Duodenal mucosa (tissue), 2 donors: ENCODE measurements around the gene THAP4.
"Not testable (repeated sequence)": the region's sequence is repeated elsewhere in the genome, so short reads cannot be mapped to it uniquely, and the experiment has no call there.

Experiments used
- H3K27ac ChIP-seq: one replicate; pipeline ENCODE4 v1.7.0; 2013; ENCODE audit warnings: low read depth, low read length
- H3K27me3 ChIP-seq, 2 donors: one replicate each; pipeline ENCODE4 v1.7.0; 2013; ENCODE audit warnings: low read length in 2 of 2, control low read depth in 1 of 2; ENCODE audit not compliant: insufficient read depth in 2 of 2, control insufficient read depth in 1 of 2
- H3K36me3 ChIP-seq, 2 donors: one replicate each; pipeline ENCODE4 v1.7.0; 2013; ENCODE audit warnings: low read length in 2 of 2, control low read depth in 1 of 2; ENCODE audit not compliant: insufficient read depth in 2 of 2, control insufficient read depth in 1 of 2
- H3K4me1 ChIP-seq, 2 donors: one replicate each; pipeline ENCODE4 v1.7.0; 2013; ENCODE audit warnings: low read length in 2 of 2, control low read depth in 1 of 2; ENCODE audit not compliant: insufficient read depth in 2 of 2, control insufficient read depth in 1 of 2
- H3K4me3 ChIP-seq, 2 donors: one replicate each; pipeline ENCODE4 v1.7.0; 2013; ENCODE audit warnings: low read length in 2 of 2, low read depth in 1 of 2
- H3K9ac ChIP-seq, 2 donors: one replicate each; pipeline ENCODE4 v1.7.0; 2013; ENCODE audit warnings: low read length in 2 of 2, low read depth in 1 of 2
- H3K9me3 ChIP-seq, 2 donors: one replicate each; pipeline ENCODE4 v1.7.0; 2013; ENCODE audit warnings: low read length in 2 of 2, control low read depth in 1 of 2; ENCODE audit not compliant: control insufficient read depth in 1 of 2

Gene THAP4

DNA sequence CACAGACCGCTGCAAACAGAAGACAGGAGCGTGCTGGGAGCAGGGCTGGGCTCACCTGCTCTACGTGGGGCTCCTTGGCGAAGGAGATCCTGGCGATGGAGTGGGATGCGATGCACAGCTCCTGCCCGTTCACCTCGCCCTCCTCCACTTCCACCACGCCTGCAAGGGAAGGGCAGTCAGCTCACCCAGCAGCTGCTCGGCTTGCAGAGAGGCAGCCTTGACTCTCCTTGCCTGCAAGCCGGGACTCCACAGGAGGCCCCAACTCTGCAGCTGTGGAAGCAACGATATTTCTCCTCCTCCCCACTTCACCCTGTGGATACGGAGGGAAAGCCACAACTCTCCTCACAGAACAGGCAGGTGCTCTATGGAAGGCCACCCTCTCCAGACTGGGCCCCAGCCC is 35.1 kb downstream of the THAP4 start:
- H3K4me1 ChIP-seq = no peaks in the 10 kb centered on the region
- H3K9ac ChIP-seq = no peak overlapping the region
- no peaks in the 10 kb centered on the region for H3K9me3 ChIP-seq
- H3K27ac ChIP-seq = no peak overlapping the region
- peaks cover 13 to 67% of the 10 kb centered on the region in 2 donors for H3K36me3 ChIP-seq
- no peak overlapping the region for H3K4me3 ChIP-seq
- H3K27me3 ChIP-seq = no peaks in the 10 kb centered on the region

DNA sequence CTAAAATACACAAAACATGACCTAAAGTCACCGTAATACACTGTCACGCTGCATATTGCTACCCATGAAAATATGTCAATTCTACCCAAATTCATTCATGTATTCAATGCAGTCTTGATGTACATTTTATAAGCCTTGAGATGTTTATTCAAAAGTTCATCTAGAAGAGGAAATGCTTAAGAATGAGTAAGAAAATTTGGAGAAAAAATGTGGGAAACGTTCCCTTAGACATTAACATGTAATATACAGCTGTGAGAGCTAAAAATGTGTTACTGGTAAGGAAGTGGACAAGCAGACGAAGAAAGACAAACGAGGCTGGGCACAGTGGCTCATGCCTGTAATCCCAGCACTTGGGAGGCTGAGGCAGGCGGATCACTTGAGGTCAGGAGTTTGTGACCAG is 37.3 kb downstream of the THAP4 start:
- Histone ChIP-seq H3K27me3 (no peaks in the 10 kb centered on the region), H3K4me3 (no peak overlapping the region), H3K4me1 (no peaks in the 10 kb centered on the region), H3K9me3 (no peaks in the 10 kb centered on the region), H3K36me3 (peaks cover 16 to 63% of the 10 kb centered on the region in 2 donors), H3K9ac (no peak overlapping the region), H3K27ac (no peak overlapping the region)

DNA sequence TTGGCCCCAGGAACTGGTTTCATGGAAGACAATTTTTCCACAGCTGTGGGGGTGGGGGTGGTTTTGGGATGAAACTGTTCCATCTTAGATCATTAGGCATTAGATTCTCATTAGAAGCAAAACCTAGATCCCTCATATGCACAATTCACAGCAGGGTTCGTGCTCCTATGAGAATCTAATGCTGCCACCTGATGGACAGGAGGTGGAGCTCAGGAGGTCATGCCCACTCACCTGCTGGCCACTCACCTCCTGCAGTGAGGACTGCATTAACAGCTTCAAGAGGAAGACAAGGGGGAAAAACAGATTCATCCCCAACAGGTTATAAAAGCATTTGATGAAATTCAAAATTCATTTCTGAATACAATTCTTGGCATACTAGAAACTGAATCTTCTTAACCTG is 38.5 kb downstream of the THAP4 start:
- Histone ChIP-seq H3K4me3 (no peak overlapping the region), H3K9ac (no peak overlapping the region), H3K27me3 (no peaks in the 10 kb centered on the region), H3K36me3 (peaks cover 19 to 71% of the 10 kb centered on the region in 2 donors), H3K4me1 (no peaks in the 10 kb centered on the region), H3K9me3 (no peaks in the 10 kb centered on the region), H3K27ac (no peak overlapping the region)

- peaks cover 19 to 74% of the 10 kb centered on the region in 2 donors for H3K36me3 ChIP-seq
Measured at GRCh38 chr2:241598061-241598460, 38.9 kb downstream of the THAP4 start.

DNA sequence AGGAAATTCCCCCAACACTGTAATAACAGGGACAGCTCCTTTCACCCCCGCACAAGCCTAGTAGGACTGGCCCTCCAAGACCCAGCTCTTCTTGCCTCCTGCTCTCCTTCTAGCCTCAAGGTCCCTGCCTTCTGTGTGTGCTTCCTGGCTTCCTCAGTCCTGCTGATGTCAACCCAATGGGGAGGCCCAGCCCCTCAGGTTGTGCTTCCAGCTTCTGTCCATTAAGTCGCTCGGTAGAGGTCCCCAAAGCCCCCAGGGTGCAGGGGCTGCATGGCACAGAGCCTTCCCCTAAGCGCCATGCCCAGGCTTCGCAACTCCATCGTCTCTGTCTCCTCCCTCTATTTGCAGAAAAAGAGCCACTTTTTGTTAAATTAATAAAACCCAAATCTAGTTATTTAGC is 39.4 kb downstream of the THAP4 start:
- no peak overlapping the region for H3K9ac ChIP-seq
- H3K36me3 ChIP-seq = peaks cover 17 to 73% of the 10 kb centered on the region in 2 donors
- H3K4me1 ChIP-seq = no peaks in the 10 kb centered on the region
- no peak overlapping the region for H3K4me3 ChIP-seq
- H3K27ac ChIP-seq = no peak overlapping the region
- H3K27me3 ChIP-seq = no peaks in the 10 kb centered on the region
- H3K9me3 ChIP-seq = no peaks in the 10 kb centered on the region

More at GRCh38 chr2:241598061-241598460, 38.9 kb downstream of the THAP4 start:
- H3K27ac ChIP-seq = no peak overlapping the region
- H3K4me3 ChIP-seq = no peak overlapping the region
- no peaks in the 10 kb centered on the region for H3K27me3 ChIP-seq
- no peaks in the 10 kb centered on the region for H3K9me3 ChIP-seq
- no peak overlapping the region for H3K9ac ChIP-seq
- no peaks in the 10 kb centered on the region for H3K4me1 ChIP-seq

- Histone ChIP-seq H3K4me3 (no peak overlapping the region), H3K4me1 (no peaks in the 10 kb centered on the region), H3K9me3 (no peaks in the 10 kb centered on the region), H3K27me3 (no peaks in the 10 kb centered on the region), H3K27ac (no peak overlapping the region), H3K9ac (no peak overlapping the region), H3K36me3 (peaks cover 16 to 75% of the 10 kb centered on the region in 2 donors)
Measured at GRCh38 chr2:241595600-241596140, 41.3 kb downstream of the THAP4 start.

- Histone ChIP-seq H3K9me3 (peaks cover 0 to 2% of the 10 kb centered on the region in 2 donors), H3K4me3 (no peak overlapping the region), H3K9ac (no peak overlapping the region), H3K27me3 (no peaks in the 10 kb centered on the region), H3K27ac (no peak overlapping the region), H3K4me1 (no peaks in the 10 kb centered on the region), H3K36me3 (peaks cover 16 to 73% of the 10 kb centered on the region in 2 donors)
Measured at GRCh38 chr2:241593271-241593670, 43.7 kb downstream of the THAP4 start.

GRCh38 chr2:241592126-241592845 is 44.7 kb downstream of the THAP4 start:
- peaks cover 2 to 6% of the 10 kb centered on the region in 2 donors for H3K9me3 ChIP-seq
- H3K27me3 ChIP-seq = no peaks in the 10 kb centered on the region
- no peak overlapping the region for H3K9ac ChIP-seq
- H3K27ac ChIP-seq = no peak overlapping the region
- no peak overlapping the region for H3K4me3 ChIP-seq
- H3K36me3 ChIP-seq = peaks cover 17 to 69% of the 10 kb centered on the region in 2 donors
- H3K4me1 ChIP-seq = no peaks in the 10 kb centered on the region

GRCh38 chr2:241590496-241591455 is 46.2 kb downstream of the THAP4 start:
- H3K36me3 ChIP-seq = peaks cover 22 to 71% of the 10 kb centered on the region in 2 donors

DNA sequence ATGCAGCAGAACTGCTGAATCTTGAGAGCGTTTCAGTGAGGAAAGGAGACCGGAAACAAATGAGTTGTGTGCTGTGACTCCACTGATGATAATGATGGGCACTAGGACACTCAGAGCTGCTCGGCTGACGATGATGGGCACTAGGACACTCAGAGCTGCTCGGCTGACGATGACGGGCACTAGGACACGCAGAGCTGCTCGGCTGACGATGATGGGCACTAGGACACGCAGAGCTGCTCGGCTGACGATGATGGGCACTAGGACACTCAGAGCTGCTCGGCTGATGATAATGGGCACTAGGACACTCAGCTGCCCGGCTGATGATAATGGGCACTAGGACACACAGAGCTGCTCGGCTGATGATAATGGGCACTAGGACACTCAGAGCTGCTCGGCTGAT is 47.1 kb downstream of the THAP4 start:
- not testable (repeated sequence) for H3K9ac ChIP-seq, H3K27ac ChIP-seq, H3K4me1 ChIP-seq, H3K27me3 ChIP-seq, H3K4me3 ChIP-seq
- H3K9me3 ChIP-seq = peaks cover 14 to 15% of the 10 kb centered on the region in 2 donors
- peaks cover 27 to 71% of the 10 kb centered on the region in 2 donors for H3K36me3 ChIP-seq

More at GRCh38 chr2:241590496-241591455, 46.2 kb downstream of the THAP4 start:
- H3K27ac ChIP-seq, H3K4me3 ChIP-seq, H3K4me1 ChIP-seq, H3K9ac ChIP-seq, H3K27me3 ChIP-seq: not testable (repeated sequence)
- peaks cover 14 to 15% of the 10 kb centered on the region in 2 donors for H3K9me3 ChIP-seq
